HG02763 (cell line): ENCODE measurements around the gene CIBAR2.

ENCODE experiments used
- ATAC-seq: cut with Tn5 transposase; IDR thresholded peaks from one replicate; pipeline ENCODE4 v1.9.1; 2021; ENCODE audit warnings: mild to moderate bottlenecking, moderate library complexity; ENCODE audit not compliant: unreplicated experiment

The CIBAR2 gene

DNA sequence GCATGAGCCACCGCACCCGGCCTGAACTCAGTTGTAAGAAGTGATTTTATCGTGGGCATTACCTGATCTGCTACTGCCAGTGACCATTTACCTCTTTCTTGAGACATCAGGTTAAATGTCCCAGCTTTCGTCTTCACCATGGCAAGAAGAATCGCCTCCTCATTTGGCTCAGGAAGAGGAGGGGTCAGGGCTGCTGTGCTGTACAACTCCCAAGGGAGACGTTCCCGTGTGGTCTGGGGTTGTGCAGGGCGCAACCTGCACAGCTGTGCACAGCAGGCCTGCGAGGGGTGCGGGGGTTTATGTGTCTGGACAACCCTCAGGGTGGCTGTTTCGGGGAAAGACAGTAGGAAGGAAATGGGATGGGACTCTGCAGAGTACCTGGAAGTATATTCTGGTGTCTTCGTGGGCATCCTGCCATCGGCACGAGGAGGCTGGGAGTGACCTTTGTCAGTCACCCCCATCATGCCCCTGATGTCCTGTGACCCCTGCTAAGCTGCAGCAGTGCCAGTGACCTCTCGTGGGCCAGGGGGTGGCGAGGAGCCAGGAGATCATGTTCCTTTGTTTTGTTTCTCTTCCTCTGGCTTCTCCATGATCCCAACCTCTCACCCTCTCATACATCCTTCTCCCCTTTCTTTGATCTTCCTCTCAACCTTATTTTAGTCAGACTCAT lies 27.3 kb downstream of the CIBAR2 start:
- ATAC-seq = no peak

GRCh38 chr16:85083051-85083639 lies 29.1 kb downstream of the CIBAR2 start:
- no peak for ATAC-seq

DNA sequence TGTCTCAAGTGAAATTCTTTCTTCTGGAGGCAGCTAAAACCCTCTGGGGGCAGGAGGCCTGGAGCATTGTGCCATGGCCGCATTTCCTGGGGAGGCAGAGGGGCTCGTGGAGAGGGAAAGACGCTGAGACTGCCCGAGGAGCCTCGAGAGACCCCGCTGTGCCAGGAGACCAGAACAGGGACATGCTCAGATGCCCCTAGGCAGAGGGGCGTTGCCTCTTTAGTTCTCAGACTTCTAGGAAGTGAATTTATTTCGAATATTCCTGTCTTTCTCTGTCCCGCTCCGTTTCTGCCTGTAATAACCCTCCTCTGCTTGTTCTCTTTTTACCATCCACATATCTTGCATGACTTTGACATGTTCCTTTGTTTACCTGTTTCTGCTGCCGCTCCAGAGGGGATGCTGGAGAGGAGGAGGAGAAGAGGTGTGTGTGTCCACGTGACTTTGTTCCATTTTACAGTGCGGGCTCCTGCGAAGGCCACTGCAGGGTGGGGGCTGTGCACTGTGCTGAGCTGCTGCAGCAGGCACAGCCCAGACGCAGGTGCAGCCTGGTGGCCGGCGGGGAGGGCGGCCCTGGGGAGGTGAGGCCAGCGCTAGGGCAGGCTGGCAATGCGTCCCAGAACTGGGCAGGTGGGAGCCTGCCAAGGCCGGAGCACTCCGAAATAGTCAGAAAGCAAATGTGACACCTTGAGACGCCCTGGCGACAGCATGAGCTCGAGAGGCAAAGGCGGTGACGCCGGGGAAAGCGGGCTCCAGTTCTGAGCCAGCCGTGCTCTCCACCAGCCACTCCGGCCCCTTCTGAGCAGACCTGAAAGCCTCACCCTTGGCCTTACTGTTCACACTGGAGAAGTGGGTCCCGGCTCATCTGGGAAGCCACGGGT lies 29.9 kb downstream of the CIBAR2 start:
- no peak for ATAC-seq

DNA sequence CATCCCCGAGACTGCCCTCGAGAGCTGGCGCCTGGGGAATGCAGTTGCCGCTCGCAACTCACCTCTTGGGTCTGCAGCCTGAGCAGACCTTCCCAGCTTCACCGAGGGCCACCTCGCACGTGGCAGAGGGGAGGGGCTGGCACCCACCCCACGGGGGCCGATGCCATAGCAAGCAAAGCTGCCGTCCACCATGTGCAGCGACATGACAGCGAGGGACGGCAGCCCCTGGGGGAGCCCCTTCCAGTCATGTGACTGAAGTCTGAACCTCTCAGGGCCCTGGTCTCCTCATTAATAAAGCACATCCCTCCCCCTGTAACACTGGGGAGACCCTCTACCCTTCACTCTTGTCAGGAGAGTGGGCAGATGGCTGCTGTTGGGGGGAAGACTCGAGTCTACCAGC lies 30.5 kb downstream of the CIBAR2 start:
- ATAC-seq = no peak

- ATAC-seq = no peak
Measured at GRCh38 chr16:85081038-85081437, 31.2 kb downstream of the CIBAR2 start.

DNA sequence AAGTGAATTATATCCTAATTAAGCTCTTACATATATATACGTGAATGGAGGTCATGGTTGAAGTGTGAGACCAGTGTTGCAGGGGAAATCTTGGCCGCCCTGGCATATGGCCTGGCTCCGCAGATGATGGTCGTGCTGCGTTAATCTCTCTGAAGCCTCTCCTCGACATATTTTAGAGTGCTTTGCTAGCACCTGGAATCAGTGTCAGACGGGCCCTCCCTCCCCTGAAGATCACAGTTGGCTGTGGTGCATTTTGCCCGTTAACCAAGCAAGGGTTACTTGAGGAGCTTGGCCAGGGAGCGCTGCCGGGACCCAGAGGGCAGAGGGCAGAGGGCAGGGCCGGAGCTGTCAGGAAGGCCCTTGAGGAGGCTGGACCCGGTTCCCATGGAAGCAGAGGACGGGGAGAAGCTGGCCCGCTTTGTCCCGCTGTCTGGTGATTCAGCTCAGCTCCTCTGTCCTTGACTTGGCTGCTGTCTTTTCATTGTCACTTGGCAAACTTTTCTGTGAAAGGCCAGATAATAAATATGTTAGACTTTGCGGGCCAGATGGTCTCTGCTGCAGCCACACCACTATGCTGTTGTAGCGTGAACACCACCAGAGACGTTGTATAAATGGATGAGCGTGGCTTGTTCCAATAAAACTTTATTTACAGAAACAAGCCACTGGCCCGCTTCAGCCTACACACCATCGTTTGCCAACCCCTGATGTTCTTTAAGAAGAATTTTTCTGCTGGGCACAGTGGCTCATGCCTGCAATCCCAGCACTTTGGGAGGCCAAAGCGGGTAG lies 32.3 kb downstream of the CIBAR2 start:
- no peak for ATAC-seq

- no peak for ATAC-seq
Measured at GRCh38 chr16:85078952-85079351, 33.3 kb downstream of the CIBAR2 start.

DNA sequence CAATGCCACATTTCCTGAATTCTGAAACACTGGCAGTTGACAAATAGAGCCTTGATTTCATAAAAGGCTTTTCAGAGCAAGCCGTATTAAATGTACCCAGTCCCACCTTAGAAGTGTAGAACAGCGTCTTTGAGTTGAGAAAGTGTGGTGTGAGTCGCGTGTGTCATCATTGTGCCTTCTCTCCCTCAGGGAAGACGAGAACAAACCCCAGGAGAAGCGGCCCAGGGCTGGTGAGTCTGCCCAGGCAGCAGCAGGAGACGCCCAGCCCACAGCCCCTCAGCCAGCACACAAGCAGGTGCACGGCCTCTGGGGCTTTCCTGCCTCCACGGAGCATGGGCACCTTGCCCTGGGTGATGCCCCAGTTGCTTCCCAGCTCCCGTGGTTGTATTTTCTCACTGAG lies 34.0 kb downstream of the CIBAR2 start:
- no peak for ATAC-seq

DNA sequence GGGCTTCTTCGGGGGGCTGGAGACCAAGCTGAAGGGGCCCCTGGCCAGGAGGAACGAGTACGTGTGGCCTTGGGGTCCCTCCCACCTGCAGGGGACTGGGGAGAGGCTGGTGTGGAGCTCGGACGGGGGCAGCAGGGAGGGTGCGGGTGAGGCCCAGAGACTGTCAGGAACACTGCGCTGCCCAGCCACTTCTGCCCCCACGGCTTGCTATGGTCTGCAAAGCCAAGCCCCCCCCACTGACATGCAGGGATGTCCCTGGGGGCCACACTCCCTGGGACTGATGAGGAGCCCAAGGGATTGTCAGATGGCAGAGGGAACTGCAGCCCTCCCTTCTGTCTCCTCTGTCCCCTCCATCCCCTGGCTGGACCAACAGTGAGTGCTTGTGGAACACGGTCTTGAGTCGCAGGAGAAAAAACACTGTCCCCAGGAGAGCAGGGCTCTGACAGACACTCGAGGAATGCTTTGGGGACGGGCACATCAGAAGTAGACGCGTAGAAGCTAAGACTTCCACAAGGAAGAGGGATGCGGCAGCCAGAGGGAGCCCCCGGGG lies 34.6 kb downstream of the CIBAR2 start:
- no peak for ATAC-seq

DNA sequence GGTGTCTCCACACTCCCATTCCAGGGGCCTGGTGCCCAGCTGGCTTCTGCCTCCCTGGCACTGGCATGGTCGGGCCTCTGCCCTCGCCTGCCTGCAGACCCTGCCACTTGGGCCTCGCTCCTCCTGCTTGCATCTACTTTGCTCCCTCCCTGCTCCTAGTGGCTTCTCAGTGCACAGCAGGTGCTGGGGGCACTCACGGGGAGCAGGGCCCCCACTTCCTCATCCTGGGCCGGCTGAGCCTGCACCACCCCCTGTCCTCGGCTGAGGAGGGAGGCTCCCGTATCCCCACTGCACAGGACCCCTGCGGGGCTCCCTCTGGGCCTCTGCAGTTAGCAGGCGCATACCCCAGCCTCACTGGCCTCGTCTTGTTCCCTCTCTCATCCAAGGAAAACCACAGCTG lies 35.2 kb downstream of the CIBAR2 start:
- ATAC-seq = no peak

- no peak for ATAC-seq
Measured at GRCh38 chr16:85075236-85075924, 36.9 kb downstream of the CIBAR2 start.

DNA sequence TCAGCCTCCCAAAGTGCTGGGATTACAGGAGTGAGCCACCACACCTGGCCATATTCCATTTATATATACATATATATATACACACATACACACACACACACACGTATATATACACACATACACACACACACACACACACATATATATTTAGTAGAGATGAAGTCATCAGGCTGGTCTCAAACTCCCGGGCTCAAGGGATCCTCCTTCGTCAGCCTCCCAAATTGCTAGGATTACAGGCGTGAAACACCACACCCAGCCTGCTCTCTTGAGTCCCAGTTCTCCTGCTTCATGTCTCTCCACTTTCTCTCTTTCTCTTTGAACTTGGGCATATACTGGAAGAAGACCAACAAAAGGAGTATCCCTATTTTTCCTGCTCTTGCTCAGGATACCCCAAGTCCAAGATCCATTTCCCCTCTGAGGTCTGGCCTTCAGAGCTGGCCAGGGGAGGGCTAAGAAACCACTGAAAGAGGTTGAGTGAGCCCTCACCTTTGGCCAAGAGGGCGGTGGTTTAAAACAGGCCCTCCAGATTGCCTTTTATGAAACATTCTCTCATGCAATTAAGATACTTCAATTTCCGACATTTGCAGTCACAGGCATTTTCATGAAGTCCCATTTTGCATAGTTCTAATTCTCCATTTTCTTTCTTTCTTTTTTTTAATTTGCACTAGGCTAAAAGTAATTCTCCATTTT lies 37.9 kb downstream of the CIBAR2 start:
- ATAC-seq = no peak

DNA sequence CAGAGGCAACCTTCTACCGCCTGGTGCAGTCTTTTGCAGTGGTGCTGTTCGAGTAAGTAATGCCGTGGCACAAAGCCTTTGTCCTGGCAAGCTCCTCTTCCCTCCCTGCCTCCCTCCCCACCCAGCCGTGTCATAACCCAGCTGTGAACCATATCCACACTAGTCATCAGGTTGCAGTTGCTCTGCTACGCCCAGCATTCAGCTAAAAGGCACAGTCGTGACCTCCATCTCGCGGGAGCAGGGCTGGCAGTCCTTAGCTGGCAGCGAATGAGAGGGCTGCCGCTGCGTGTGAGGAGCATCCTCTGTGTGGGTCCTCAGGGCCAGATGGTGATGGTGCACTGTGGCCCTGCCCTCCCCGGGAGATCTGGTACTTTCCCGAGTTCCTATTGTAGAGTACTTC lies 39.3 kb downstream of the CIBAR2 start:
- no peak for ATAC-seq

GRCh38 chr16:85072076-85072860 lies 40.0 kb downstream of the CIBAR2 start:
- ATAC-seq = no peak

- ATAC-seq = no peak
Measured at GRCh38 chr16:85069171-85069570, 43.1 kb downstream of the CIBAR2 start.

DNA sequence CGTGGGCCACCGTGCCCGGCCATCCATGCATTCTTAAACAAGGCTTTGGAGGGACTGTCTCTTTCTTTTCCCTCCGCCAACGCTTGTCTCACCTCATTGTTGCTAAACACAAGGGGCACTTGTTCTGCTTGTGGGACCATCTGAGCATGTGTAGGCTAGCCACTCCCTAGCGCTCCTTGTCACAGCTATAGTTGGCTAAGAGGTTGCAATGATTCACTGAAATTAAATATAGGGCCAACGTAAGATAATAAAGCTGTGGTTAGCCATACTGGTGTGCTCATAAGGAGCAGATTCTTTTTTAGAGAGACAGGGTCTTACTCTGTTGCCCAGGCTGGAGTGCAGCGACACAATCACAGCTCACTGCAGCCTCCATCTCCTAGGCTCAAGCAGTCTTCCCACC lies 43.5 kb downstream of the CIBAR2 start:
- ATAC-seq = no peak

DNA sequence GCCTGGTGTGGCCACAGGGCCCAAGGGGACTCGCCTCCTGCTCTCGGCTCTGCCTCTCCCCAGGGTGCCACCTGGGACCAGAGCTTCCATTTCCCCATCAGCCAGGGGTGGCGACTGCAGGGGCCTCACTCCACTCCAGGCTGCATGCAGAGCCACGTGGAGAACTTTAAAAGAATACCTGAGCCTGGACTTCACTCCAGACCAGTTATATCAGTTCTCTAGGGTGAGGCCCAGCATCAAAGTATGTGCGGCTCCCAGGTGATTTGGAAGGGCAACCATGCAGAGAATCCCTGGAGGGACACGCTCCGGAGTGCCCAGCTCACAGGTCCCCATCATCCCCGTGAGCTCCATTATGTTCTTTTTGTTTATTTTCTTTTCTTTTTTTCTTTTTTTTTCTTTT lies 44.8 kb downstream of the CIBAR2 start:
- no peak for ATAC-seq

DNA sequence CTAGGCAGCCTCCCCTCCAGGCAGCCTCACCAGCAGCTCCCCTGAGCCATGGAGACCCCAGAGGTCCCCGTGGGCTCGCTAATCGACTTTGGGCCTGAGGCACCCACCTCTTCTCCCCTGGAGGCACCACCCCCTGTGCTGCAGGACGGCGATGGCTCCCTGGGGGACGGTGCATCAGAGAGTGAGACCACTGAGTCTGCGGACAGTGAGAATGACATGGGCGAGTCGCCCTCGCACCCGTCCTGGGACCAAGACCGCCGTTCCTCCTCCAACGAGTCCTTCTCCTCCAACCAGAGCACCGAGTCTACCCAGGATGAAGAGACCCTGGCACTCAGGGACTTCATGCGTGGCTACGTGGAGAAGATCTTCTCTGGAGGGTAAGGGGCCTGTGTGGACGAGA lies 45.2 kb downstream of the CIBAR2 start:
- ATAC-seq = no peak

DNA sequence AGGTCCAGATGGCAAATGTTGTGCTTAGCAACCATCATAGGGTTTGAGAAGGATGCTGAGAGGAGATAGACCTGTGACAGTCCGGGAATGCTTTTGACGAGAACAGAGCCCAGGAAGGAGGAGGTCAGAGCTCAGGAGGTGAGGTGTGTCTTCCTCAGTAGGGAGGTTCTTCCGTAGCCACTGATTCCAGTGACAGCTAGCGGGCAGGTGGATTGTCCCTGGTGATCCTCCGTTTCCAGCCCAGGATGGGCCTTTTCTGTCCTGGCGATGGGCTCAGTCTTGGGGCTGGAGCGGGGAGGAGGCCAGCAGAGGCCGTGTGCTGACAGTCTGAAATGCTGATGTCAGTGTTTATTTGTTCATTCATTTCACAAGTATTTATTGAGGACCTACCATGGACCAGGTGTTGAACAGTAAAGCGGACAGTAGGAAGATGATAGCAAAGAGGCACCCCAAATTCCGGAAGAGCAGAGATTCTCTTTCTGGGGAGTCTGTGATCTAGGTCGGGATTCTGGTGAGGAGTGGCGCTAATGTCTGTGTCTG lies 45.9 kb downstream of the CIBAR2 start:
- no peak for ATAC-seq
